Gastrocnemius medialis (tissue), 4 donors: ENCODE data around the gene ZFP91. TPM values are rescaled to one million over a fixed set of nuclear protein-coding genes. Genes with fewer than 3 reads are reported as not detected.

Experiments used
- ATAC-seq, 2 donors: fragments of 150-250 bp; one replicate each; pipeline ENCODE4 v1.9.1; 2016
- DNase-seq, 2 donors: peaks; one replicate each; pipeline ENCODE4 v3.0.0-alpha.2; 2019
- H3K27ac ChIP-seq, 4 donors: fragments of 200-600 bp; sonication (generic); 1 replicate in 1 of 4; 2 replicates in 3 of 4; pipeline ENCODE4 v1.5.1; 2016 to 2018; ENCODE audit warnings: mild to moderate bottlenecking in 2 of 4, moderate library complexity in 1 of 4
- H3K27me3 ChIP-seq, 3 donors: fragments of 200-600 bp; sonication (generic) in 2 of 3; 1 replicate in 1 of 3; 2 replicates in 2 of 3; pipeline versions ENCODE4 v1.5.1 to v1.6.0; 2016 to 2019; ENCODE audit warnings: mild to moderate bottlenecking in 1 of 3, moderate library complexity in 1 of 3
- H3K36me3 ChIP-seq, 2 donors: fragments of 200-600 bp; sonication (generic) in 1 of 2; one replicate each; pipeline ENCODE4 v1.5.1; 2017 to 2018
- H3K4me1 ChIP-seq, 2 donors: fragments of 200-600 bp; sonication (generic) in 1 of 2; one replicate each; pipeline ENCODE4 v1.5.1; 2016 to 2017; ENCODE audit warnings: mild to moderate bottlenecking in 2 of 2
- H3K4me3 ChIP-seq, 4 donors: fragments of 200-600 bp; sonication (generic) in 3 of 4; 1 replicate in 1 of 4; 2 replicates in 3 of 4; pipeline ENCODE4 v1.5.1; 2016 to 2019; ENCODE audit warnings: mild to moderate bottlenecking in 2 of 4
- H3K9me3 ChIP-seq, 3 donors: fragments of 200-600 bp; sonication (generic) in 2 of 3; 1 replicate in 1 of 3; 2 replicates in 2 of 3; pipeline ENCODE4 v1.5.1; 2016 to 2019
- POLR2A ChIP-seq, 2 donors: fragments of 450-650 bp; IDR thresholded peaks; one replicate each; pipeline ENCODE4 v1.6.1; 2017; ENCODE audit warnings: antibody characterized with exemption in 2 of 2, mild to moderate bottlenecking in 2 of 2, moderate library complexity in 2 of 2
- in situ Hi-C, 4 donors: fragments of 200-750 bp; cut with MboI; loops; one replicate each; pipeline versions ENCODE4 v1.15.0 to v1.8.0; 2017; ENCODE audit warnings: low sequenced_read_pairs in 4 of 4
- intact Hi-C: fragments of 100-400 bp; cut with DNase I; formaldehyde crosslinking; loops from one replicate; pipeline ENCODE4 v1.15.1; 2023; ENCODE audit warnings: low total_unique reads
- total RNA-seq, 4 donors: library from RNA; depleted of rRNA; stranded (reverse); fragments of >200 nt; gene quantifications; one replicate each; pipeline versions ENCODE4 v1.1.0 to v1.2.3, GENCODE V29; 2016
- TF ChIP-seq, protein P1 (sequence below), 5 experiments: fragments of 450-650 bp in 3 of 5; fragments of 200-600 bp in 2 of 5; sonication (generic) in 2 of 5; IDR thresholded peaks in 4 of 5; conservative IDR thresholded peaks in 1 of 5; 1 replicate in 4 of 5; 2 replicates in 1 of 5; pipeline ENCODE4 v1.5.1; 2016 to 2019; ENCODE audit warnings: antibody characterized with exemption in 5 of 5, mild to moderate bottlenecking in 3 of 5, moderate library complexity in 3 of 5

ZFP91 gene
- total RNA-seq, 4 donors from 2014 or later = 59.0 to 94.7 (median 90.6) TPM

- TF ChIP-seq POLR2A (IDR thresholded peaks at IDR 0.05) = no peak
- no peaks in the 10 kb centered on the region for H3K9me3 ChIP-seq
- DNase-seq (no peak), ATAC-seq (no peak)
- H3K4me1 ChIP-seq = no peaks in the 10 kb centered on the region
- H3K4me3 ChIP-seq = no peak overlapping the region
- H3K27ac ChIP-seq = no peak overlapping the region
- H3K36me3 ChIP-seq = peaks cover 6 to 85% of the 10 kb centered on the region in 2 donors
- in situ Hi-C loops = loop anchor here in 1 of 4 donors (25.0 kb wide), 1 partner anchor 588 kb away; the partner anchor contains the start of gene FAM111A
- H3K27me3 ChIP-seq = no peaks in the 10 kb centered on the region
- intact Hi-C loops = no loop called here
These were observed 29.2 kb upstream of the ZFP91 start for GRCh38 chr11:58549644-58550043.

DNA sequence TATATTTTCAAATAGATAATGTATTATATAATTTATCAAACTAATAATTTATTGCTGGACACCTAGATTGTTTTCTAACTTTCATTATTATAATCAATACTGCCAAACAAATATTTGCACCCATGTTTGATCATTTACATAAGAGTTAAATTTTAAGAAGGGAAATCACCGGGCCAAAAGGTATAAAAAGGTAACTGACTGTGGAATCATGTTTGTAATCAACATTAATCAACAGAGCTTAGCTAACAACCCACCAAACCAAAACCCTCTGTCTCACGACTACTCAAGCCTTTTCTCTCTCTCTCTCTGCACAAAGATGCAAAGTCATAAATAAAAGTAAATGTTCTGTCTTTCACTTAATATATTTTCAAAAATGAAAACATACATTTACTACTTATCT lies 18.0 kb upstream of the ZFP91 start:
- ATAC-seq = no peak
- intact Hi-C loops (no loop called here), in situ Hi-C loops (loop anchor here in 1 of 4 donors (25.0 kb wide), 1 partner anchor 576 kb away; the partner anchor contains the start of gene FAM111A)

DNA sequence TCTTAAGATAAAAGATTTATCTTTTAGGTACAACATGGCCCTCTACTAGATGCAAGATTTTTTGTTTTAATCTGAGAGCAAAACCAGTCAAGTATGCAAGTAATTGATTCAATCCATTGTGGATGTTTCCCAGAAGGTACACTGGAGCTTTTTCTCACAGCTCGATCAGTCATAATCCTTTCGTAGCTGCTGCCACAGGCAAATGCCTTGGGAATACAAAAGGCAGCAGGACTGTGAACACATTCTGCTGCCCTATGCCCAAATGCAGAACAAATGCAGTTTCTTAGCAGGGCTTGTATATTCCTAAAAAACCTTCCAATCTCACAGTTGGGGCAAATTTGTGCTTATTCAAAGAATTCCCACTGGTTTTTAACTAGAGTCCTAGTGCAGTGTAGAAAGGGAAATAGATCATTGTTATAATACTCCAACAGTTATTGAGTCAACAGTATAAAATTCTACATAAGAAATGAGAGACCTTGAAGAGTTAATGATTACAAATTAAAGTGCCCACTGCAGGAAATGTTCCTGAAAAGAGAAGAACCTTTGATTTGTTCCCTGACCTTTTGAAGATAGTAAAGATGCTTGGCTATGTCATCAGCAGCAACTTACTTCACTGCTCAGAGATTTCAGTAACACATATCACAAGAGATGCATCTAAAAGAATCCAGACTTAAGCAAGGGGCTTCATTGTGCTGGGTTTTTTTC lies 17.3 kb upstream of the ZFP91 start:
- intact Hi-C loops (no loop called here), in situ Hi-C loops (loop anchor here in 1 of 4 donors (25.0 kb wide), 1 partner anchor 576 kb away; the partner anchor contains the start of gene FAM111A)
- H3K4me1 ChIP-seq = no peaks in the 10 kb centered on the region
- no peaks in the 10 kb centered on the region for H3K9me3 ChIP-seq
- TF ChIP-seq, protein P1, sequence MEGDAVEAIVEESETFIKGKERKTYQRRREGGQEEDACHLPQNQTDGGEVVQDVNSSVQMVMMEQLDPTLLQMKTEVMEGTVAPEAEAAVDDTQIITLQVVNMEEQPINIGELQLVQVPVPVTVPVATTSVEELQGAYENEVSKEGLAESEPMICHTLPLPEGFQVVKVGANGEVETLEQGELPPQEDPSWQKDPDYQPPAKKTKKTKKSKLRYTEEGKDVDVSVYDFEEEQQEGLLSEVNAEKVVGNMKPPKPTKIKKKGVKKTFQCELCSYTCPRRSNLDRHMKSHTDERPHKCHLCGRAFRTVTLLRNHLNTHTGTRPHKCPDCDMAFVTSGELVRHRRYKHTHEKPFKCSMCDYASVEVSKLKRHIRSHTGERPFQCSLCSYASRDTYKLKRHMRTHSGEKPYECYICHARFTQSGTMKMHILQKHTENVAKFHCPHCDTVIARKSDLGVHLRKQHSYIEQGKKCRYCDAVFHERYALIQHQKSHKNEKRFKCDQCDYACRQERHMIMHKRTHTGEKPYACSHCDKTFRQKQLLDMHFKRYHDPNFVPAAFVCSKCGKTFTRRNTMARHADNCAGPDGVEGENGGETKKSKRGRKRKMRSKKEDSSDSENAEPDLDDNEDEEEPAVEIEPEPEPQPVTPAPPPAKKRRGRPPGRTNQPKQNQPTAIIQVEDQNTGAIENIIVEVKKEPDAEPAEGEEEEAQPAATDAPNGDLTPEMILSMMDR (IDR thresholded peaks at IDR 0.05 in 4 of 5, conservative IDR thresholded peaks at IDR 0.05 in 1 of 5) = no peak
- no peak for TF ChIP-seq POLR2A (IDR thresholded peaks at IDR 0.05)
- no peak overlapping the region for H3K4me3 ChIP-seq
- DNase-seq (no peak), ATAC-seq (no peak)
- H3K27ac ChIP-seq = no peak overlapping the region
- no peaks in the 10 kb centered on the region for H3K27me3 ChIP-seq
- no peaks in the 10 kb centered on the region for H3K36me3 ChIP-seq

More for the DNA sequence above, 18.0 kb upstream of the ZFP91 start:
- Histone ChIP-seq H3K4me3 (no peak overlapping the region), H3K4me1 (no peaks in the 10 kb centered on the region), H3K9me3 (no peaks in the 10 kb centered on the region), H3K27me3 (no peaks in the 10 kb centered on the region), H3K36me3 (no peaks in the 10 kb centered on the region), H3K27ac (no peak overlapping the region)
- no peak for DNase-seq
- TF ChIP-seq, protein P1 (IDR thresholded peaks at IDR 0.05 in 4 of 5, conservative IDR thresholded peaks at IDR 0.05 in 1 of 5) = no peak
- TF ChIP-seq POLR2A (IDR thresholded peaks at IDR 0.05) = no peak

DNA sequence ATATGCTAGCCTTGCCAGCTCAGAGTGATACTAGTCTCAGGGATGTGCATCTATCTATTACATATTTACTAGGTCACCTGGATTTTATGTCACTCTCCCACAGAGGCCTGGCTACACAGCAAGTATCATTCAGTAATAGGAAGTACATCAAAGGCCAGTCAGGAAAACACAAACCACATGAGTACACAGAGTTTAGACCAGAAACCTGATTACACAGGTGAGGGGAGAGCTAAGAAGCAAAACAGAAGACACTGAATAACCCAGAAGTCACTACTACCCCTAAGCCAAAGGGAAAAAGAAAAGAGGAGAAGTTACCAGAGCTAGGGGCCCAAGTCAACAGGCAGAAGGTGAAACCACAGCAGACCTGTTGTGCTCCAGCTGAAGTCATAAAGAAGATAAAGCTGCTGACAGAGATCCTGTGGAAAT lies 16.5 kb upstream of the ZFP91 start:
- Histone ChIP-seq H3K27me3 (no peaks in the 10 kb centered on the region), H3K4me1 (no peaks in the 10 kb centered on the region), H3K36me3 (no peaks in the 10 kb centered on the region), H3K4me3 (no peak overlapping the region), H3K9me3 (no peaks in the 10 kb centered on the region), H3K27ac (no peak overlapping the region)
- in situ Hi-C loops = loop anchor here in 1 of 4 donors (25.0 kb wide), 1 partner anchor 575 kb away; the partner anchor contains the start of gene FAM111A
- intact Hi-C loops = no loop called here
- no peak for DNase-seq
- ATAC-seq = no peak
- TF ChIP-seq, protein P1 (IDR thresholded peaks at IDR 0.05 in 4 of 5, conservative IDR thresholded peaks at IDR 0.05 in 1 of 5) = no peak
- TF ChIP-seq POLR2A (IDR thresholded peaks at IDR 0.05) = no peak

DNA sequence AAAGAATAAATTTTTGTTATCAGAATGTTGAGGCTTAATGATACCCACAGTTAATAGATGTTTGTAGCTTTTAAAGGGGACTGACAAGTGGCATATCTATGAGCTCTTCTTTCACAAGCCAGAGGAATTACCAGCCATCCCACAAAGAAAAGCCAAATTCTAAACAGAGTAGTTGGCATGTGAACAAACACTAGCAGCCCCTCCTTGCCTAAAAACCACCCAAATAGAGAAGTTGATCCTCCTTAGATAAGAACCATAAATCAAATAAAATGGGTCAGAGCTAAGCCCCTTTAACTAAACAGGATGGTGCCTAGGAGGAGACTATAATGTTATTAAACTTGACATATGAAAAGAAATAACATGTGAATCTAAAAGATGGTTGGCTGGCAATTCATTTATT lies 14.6 kb upstream of the ZFP91 start:
- Histone ChIP-seq H3K27me3 (no peaks in the 10 kb centered on the region), H3K4me1 (no peaks in the 10 kb centered on the region), H3K9me3 (no peaks in the 10 kb centered on the region), H3K36me3 (peaks cover 0 to 6% of the 10 kb centered on the region in 2 donors), H3K4me3 (no peak overlapping the region), H3K27ac (no peak overlapping the region)
- no peak for DNase-seq
- in situ Hi-C loops (loop anchor here in 1 of 4 donors (25.0 kb wide), 1 partner anchor 573 kb away; the partner anchor contains the start of gene FAM111A), intact Hi-C loops (no loop called here)
- TF ChIP-seq POLR2A (IDR thresholded peaks at IDR 0.05) = no peak
- TF ChIP-seq, protein P1 (IDR thresholded peaks at IDR 0.05 in 4 of 5, conservative IDR thresholded peaks at IDR 0.05 in 1 of 5) = no peak
- no peak for ATAC-seq
